Heart right ventricle (tissue), 16 donors: ENCODE data around the gene SLC35F2. TPM values are rescaled to one million over a fixed set of nuclear protein-coding genes. Genes with fewer than 3 reads are reported as not detected.
"Not testable (repeated sequence)": the region's sequence is repeated elsewhere in the genome, so short reads cannot be mapped to it uniquely, and the experiment has no call there.

ENCODE experiments used
- ATAC-seq, 8 donors: fragments of 200-7000 bp; cut with Tn5 transposase; one replicate each; pipeline ENCODE4 v1.9.1; 2020; ENCODE audit warnings: mild to moderate bottlenecking in 8 of 8, moderate library complexity in 8 of 8, moderate number of reproducible peaks in 1 of 8
- DNase-seq, 2 donors: peaks; one replicate each; pipeline ENCODE4 v3.0.0-alpha.2; 2020
- H3K27ac ChIP-seq, 10 donors: fragments of 200-600 bp; sonication (generic) in 2 of 10; one replicate each; pipeline versions ENCODE4 v1.5.0 to v1.8.0; 2020 to 2022; ENCODE audit warnings: mild to moderate bottlenecking in 3 of 10
- H3K27me3 ChIP-seq, 7 donors: fragments of 200-600 bp; one replicate each; pipeline ENCODE4 v1.8.0; 2021 to 2022; ENCODE audit warnings: mild to moderate bottlenecking in 2 of 7
- H3K36me3 ChIP-seq, 9 donors: fragments of 200-600 bp; sonication (generic) in 1 of 9; one replicate each; pipeline versions ENCODE4 v1.5.0 to v1.8.0; 2020 to 2022; ENCODE audit warnings: mild to moderate bottlenecking in 2 of 9
- H3K4me1 ChIP-seq, 9 donors: fragments of 200-600 bp; sonication (generic) in 1 of 9; one replicate each; pipeline versions ENCODE4 v1.5.0 to v1.8.0; 2020 to 2022; ENCODE audit warnings: mild to moderate bottlenecking in 4 of 9
- H3K4me3 ChIP-seq, 10 donors: fragments of 200-600 bp; sonication (generic) in 2 of 10; one replicate each; pipeline versions ENCODE4 v1.5.0 to v1.8.0; 2020 to 2022; ENCODE audit warnings: mild to moderate bottlenecking in 7 of 10, moderate library complexity in 2 of 10
- H3K9me3 ChIP-seq, 11 donors: fragments of 200-600 bp in 10 of 11; sonication (generic) in 2 of 11; one replicate each; pipeline versions ENCODE4 v1.5.0 to v1.8.0; 2013 to 2022; ENCODE audit warnings: mild to moderate bottlenecking in 2 of 11, control low read depth in 1 of 11, moderate library complexity in 1 of 11
- WGBS, 2 donors: extraction: QIAGEN DNeasy Blood & Tissue Kit; methylation state at CpG; one replicate each; pipeline ENCODE4 v1.1.7; 2013; ENCODE audit warnings: inconsistent platforms in 1 of 2; 5-methylcytosine and 5-hydroxymethylcytosine counted together
- intact Hi-C, 10 donors: fragments of 100-400 bp; cut with DNase I; formaldehyde crosslinking; loops; one replicate each; pipeline versions ENCODE4 v1.11.1 to v1.14.2; 2022
- long read RNA-seq, 3 donors: library from polyadenylated mRNA; unstranded; transcript quantifications; one replicate each; pipeline ENCODE4 v2.0.0, GENCODE V29; 2020 to 2021
- polyA plus RNA-seq, 2 donors: library from polyadenylated mRNA; stranded (reverse); fragments of 200-250 nt; gene quantifications; one replicate each; pipeline ENCODE4 v1.2.3, GENCODE V29; 2013
- total RNA-seq, 10 donors: library from RNA; stranded (reverse); fragmentation: NEBNext Ultra II Directional in 3 of 10; extraction: Animal tissue kit (Norgen Biotek cat#: 25700) in 3 of 10; gene quantifications; one replicate each; pipeline versions ENCODE4 v1.2.1 to v1.2.4, GENCODE V29; 2021 to 2023
- TF ChIP-seq, protein P1 (sequence below), 9 donors: fragments of 200-600 bp; sonication (generic) in 2 of 9; IDR thresholded peaks; one replicate each; pipeline versions ENCODE4 v1.5.0 to v1.8.0; 2021 to 2022; ENCODE audit warnings: antibody characterized with exemption in 9 of 9, mild to moderate bottlenecking in 5 of 9, moderate library complexity in 1 of 9
- donor health status: Arrhythmogenic right ventricular cardiomyopathy.
- donor health status: ischemic (EF 13 %, LVEDD 7.1; RV severe dilation, severe dysfunction).
- donor health status: healthy with polysubstance abuse.
- donor health status: DM: no; HTN: yes; CAD: no.
- donor health status: DM: no; HTN: no; CAD: no.
- donor health status: ischemic (EF 25% LVEDD 6.9; RV normal size, moderate dysfunction).
- donor health status: ischemic (EF 25% LVEDD 5.7; RV mildly dilated, moderate dysfunction).
- donor health status: healthy.
- donor health status: DM: yes; HTN: yes; CAD: no.
- donor health status: Ischemic cardiomyopathy.
- donor health status: ischemic (EF 35%, LVEDD 5.7; RV mildly dilated, moderate dysfunction).
- donor health status: nonischemic (EF 11% LVEDD 7.7; RV severe dilation, severe dysfunction).
- donor health status: DM: yes; HTN: yes; CAD: no.
- donor health status: PGD.
- donor health status: ischemic (EF 29% LVEDD 5.4; RV normal size, mild dysfunction).
- donor health status: nonischemic (EF 23%, LVEDD 6.1; RV moderate dilation, normal function).

The SLC35F2 gene
- total RNA-seq = 1 to 10 TPM in 2 of 10 donors, under 1 TPM in 8; 0.40 to 2.0 (median 0.86) TPM
- 1 to 10 TPM in 1 of 2 donors, under 1 TPM in 1; 0.88 to 1.8 TPM for polyA plus RNA-seq
- long read RNA-seq, donor 1 = 0 reads
- long read RNA-seq, donor 2, partial matches to known transcripts = 0 of 1 reads
- long read RNA-seq, donor 2, other reads (novel, unspliced or antisense) = 0 of 1 reads
- long read RNA-seq, donor 3, partial matches to known transcripts = 0 of 1 reads
- long read RNA-seq, donor 3, other reads (novel, unspliced or antisense) = 0 of 1 reads

- Histone ChIP-seq H3K27me3 (peaks cover 0 to 19% (median 0%) of the 10 kb centered on the region in 7 donors), H3K36me3 (no peaks in the 10 kb centered on the region), H3K4me1 (peaks cover 0 to 29% (median 16%) of the 10 kb centered on the region in 9 donors), H3K9me3 (no peaks in the 10 kb centered on the region), H3K27ac (peak within 1 kb of the TSS in 5 of 10 donors; percentile 51 to 62 (median 53)), H3K4me3 (peak within 1 kb of the TSS; percentile 34 to 73 (median 66))
- 1% methylated on average over 67 to 73 of the region's 73 CpGs for WGBS, 2 donors
- DNase-seq = peak; percentile 29 to 60
- ATAC-seq = peak; percentile 81 to 93 (median 87)
- TF ChIP-seq, protein P1, sequence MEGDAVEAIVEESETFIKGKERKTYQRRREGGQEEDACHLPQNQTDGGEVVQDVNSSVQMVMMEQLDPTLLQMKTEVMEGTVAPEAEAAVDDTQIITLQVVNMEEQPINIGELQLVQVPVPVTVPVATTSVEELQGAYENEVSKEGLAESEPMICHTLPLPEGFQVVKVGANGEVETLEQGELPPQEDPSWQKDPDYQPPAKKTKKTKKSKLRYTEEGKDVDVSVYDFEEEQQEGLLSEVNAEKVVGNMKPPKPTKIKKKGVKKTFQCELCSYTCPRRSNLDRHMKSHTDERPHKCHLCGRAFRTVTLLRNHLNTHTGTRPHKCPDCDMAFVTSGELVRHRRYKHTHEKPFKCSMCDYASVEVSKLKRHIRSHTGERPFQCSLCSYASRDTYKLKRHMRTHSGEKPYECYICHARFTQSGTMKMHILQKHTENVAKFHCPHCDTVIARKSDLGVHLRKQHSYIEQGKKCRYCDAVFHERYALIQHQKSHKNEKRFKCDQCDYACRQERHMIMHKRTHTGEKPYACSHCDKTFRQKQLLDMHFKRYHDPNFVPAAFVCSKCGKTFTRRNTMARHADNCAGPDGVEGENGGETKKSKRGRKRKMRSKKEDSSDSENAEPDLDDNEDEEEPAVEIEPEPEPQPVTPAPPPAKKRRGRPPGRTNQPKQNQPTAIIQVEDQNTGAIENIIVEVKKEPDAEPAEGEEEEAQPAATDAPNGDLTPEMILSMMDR (IDR thresholded peaks at IDR 0.05) = no peak
- intact Hi-C loops = loop anchor here in 1 of 10 donors (10.0 kb wide), 1 partner anchor 64 kb away; no protein-coding TSS in a partner anchor
Measured at GRCh38 chr11:107858217-107859070, at the start of gene SLC35F2. SLC35F2 (minus strand) TSS chr11:107858787; CDS start chr11:107858767, 20 bp downstream.

- Histone ChIP-seq H3K27ac (no peak overlapping the region), H3K27me3 (peaks cover 0 to 30% (median 9%) of the 10 kb centered on the region in 7 donors), H3K4me1 (no peaks in the 10 kb centered on the region), H3K9me3 (no peaks in the 10 kb centered on the region), H3K36me3 (no peaks in the 10 kb centered on the region), H3K4me3 (no peak overlapping the region)
- ATAC-seq (no peak), DNase-seq (no peak)
- intact Hi-C loops = no loop called here
- TF ChIP-seq, protein P1 (IDR thresholded peaks at IDR 0.05) = no peak
- 68 to 72% methylated on average over 23 of the region's 23 CpGs for WGBS, 2 donors
Measured at GRCh38 chr11:107908211-107908610, 49.6 kb upstream of the SLC35F2 start.

GRCh38 chr11:107898270-107898669 is 39.7 kb upstream of the SLC35F2 start:
- Histone ChIP-seq H3K4me1 (no peaks in the 10 kb centered on the region), H3K27me3 (peaks cover 0 to 4% (median 0%) of the 10 kb centered on the region in 7 donors), H3K9me3 (no peaks in the 10 kb centered on the region), H3K4me3 (no peak overlapping the region), H3K36me3 (no peaks in the 10 kb centered on the region), H3K27ac (no peak overlapping the region)
- TF ChIP-seq, protein P1 (IDR thresholded peaks at IDR 0.05) = peak in 7 of 9 donors; percentile 42 to 61 (median 54)
- WGBS, 2 donors = 38 to 39% methylated on average over 1 of the region's 1 CpG
- intact Hi-C loops = loop anchor here in 2 of 10 donors (5.0 to 10.0 kb wide), 2 partner anchors 313 to 321 kb away; no protein-coding TSS in a partner anchor
- DNase-seq (no peak), ATAC-seq (peak in 1 of 8 donors; percentile 24)

GRCh38 chr11:107882095-107882820 is 23.7 kb upstream of the SLC35F2 start:
- Histone ChIP-seq H3K4me1 (no peaks in the 10 kb centered on the region), H3K27ac (no peak overlapping the region), H3K36me3 (no peaks in the 10 kb centered on the region), H3K4me3 (no peak overlapping the region), H3K27me3 (no peaks in the 10 kb centered on the region), H3K9me3 (peaks cover 0 to 2% (median 0%) of the 10 kb centered on the region in 11 donors)
- ATAC-seq (no peak), DNase-seq (no peak)
- TF ChIP-seq, protein P1 (IDR thresholded peaks at IDR 0.05) = no peak
- 90 to 97% methylated on average over 3 of the region's 3 CpGs for WGBS, 2 donors
- intact Hi-C loops = no loop called here

GRCh38 chr11:107881471-107881870 is 22.9 kb upstream of the SLC35F2 start:
- H3K36me3 ChIP-seq, DNase-seq, H3K4me1 ChIP-seq, intact Hi-C loops, ATAC-seq, H3K9me3 ChIP-seq, H3K27ac ChIP-seq, H3K4me3 ChIP-seq, H3K27me3 ChIP-seq: not testable (repeated sequence)
- 91 to 94% methylated on average over 9 of the region's 9 CpGs for WGBS, 2 donors
